ENCODE measurements around the gene MTMR11. TPM values are rescaled to one million over a fixed set of nuclear protein-coding genes. Genes with fewer than 3 reads are reported as not detected.

The MTMR11 gene
- total RNA-seq, 1 donor from 2014 or later, result 14.1 TPM

DNA sequence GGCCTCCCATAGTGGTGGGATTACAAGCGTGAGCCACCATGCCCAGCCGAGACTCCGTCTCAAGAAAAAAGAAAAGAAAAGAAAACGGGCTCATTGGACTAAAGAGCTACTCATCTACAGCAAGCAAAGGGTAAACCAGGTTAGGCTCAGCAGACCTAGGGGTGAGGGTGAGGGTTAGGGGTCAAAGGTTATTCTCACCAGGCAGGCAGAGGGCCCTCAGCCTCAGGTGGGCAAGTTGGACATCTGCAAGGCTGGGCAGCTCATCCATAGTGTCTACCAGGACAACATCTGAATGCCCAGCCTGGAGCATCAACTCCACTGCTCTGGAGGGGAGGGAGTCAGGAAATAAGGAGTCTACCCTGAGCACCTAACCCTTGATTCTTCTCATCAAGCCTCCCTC is 3.5 kb downstream of the MTMR11 start:
- TF ChIP-seq, protein P1, sequence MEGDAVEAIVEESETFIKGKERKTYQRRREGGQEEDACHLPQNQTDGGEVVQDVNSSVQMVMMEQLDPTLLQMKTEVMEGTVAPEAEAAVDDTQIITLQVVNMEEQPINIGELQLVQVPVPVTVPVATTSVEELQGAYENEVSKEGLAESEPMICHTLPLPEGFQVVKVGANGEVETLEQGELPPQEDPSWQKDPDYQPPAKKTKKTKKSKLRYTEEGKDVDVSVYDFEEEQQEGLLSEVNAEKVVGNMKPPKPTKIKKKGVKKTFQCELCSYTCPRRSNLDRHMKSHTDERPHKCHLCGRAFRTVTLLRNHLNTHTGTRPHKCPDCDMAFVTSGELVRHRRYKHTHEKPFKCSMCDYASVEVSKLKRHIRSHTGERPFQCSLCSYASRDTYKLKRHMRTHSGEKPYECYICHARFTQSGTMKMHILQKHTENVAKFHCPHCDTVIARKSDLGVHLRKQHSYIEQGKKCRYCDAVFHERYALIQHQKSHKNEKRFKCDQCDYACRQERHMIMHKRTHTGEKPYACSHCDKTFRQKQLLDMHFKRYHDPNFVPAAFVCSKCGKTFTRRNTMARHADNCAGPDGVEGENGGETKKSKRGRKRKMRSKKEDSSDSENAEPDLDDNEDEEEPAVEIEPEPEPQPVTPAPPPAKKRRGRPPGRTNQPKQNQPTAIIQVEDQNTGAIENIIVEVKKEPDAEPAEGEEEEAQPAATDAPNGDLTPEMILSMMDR (IDR thresholded peaks at IDR 0.05; ENCODE audit: insufficient read depth, low read length, poor library complexity, severe bottlenecking), result no peak
- no peak overlapping the region for H3K4me3 ChIP-seq (ENCODE audit: low read depth, low read length)
- H3K27me3 ChIP-seq (ENCODE audit: control insufficient read depth, insufficient read depth, low read length), result no peaks in the 10 kb centered on the region
- peaks cover 1% of the 10 kb centered on the region for H3K36me3 ChIP-seq (ENCODE audit: control insufficient read depth, insufficient read depth, low read length)
- DNase-seq (ENCODE audit: low read depth), result no peak

DNA sequence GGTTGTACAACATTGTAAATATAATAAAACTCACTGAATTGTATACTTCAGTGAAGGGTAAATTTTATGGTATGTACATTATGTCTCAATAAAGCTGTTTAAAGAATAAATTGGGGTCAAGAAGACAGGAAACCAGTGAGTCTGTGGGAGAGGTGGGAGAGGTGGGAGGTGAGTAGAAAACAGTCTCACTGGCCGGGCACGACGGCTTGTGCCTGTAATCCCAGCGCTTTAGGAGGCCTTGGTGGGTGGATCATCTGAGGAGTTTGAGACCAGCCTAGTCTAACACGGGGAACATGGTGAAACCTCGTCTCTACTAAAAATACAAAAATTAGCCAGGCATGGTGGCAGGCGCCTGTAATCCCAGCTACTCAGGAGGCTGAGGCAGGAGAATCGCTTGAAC is 4.2 kb downstream of the MTMR11 start:
- H3K4me3 ChIP-seq (ENCODE audit: low read depth, low read length), result no peak overlapping the region
- no peaks in the 10 kb centered on the region for H3K27me3 ChIP-seq (ENCODE audit: control insufficient read depth, insufficient read depth, low read length)
- H3K36me3 ChIP-seq (ENCODE audit: control insufficient read depth, insufficient read depth, low read length), result peaks cover 1% of the 10 kb centered on the region
- no peak for DNase-seq (ENCODE audit: low read depth)
- TF ChIP-seq, protein P1 (IDR thresholded peaks at IDR 0.05; ENCODE audit: insufficient read depth, low read length, poor library complexity, severe bottlenecking), result no peak

DNA sequence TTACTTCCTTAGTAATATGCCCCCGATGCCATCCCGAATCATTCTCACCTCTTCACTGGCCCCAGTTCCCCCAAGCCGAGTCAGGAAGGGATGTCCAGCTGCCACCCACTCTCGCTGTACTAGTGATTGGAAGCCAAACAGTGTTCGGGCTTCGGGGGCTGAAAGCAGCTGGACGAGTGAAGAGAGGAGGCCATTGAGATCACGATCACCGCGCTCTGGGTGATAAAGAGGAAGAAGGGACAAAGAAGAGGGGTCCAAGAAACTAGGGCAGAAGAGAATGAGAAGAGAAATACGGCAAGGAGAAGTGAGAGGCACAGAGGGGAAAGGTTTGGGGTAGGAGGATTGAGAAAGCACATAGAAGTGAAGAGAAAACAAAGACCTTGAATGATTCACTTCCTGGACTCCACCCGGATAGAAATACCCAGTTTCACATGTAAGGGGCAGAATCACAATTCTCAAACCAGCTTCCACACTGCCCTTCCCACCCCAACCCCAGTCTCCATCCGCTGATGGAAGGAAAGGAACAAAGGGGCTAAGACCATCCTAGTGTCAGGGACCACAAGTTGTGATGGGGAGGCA is 5.4 kb downstream of the MTMR11 start:
- no peak for DNase-seq (ENCODE audit: low read depth)
- TF ChIP-seq, protein P1 (IDR thresholded peaks at IDR 0.05; ENCODE audit: insufficient read depth, low read length, poor library complexity, severe bottlenecking), result no peak
- Histone ChIP-seq H3K27me3 (ENCODE audit: control insufficient read depth, insufficient read depth, low read length) (no peaks in the 10 kb centered on the region), H3K4me3 (ENCODE audit: low read depth, low read length) (no peak overlapping the region), H3K36me3 (ENCODE audit: control insufficient read depth, insufficient read depth, low read length) (peaks cover 1% of the 10 kb centered on the region)

DNA sequence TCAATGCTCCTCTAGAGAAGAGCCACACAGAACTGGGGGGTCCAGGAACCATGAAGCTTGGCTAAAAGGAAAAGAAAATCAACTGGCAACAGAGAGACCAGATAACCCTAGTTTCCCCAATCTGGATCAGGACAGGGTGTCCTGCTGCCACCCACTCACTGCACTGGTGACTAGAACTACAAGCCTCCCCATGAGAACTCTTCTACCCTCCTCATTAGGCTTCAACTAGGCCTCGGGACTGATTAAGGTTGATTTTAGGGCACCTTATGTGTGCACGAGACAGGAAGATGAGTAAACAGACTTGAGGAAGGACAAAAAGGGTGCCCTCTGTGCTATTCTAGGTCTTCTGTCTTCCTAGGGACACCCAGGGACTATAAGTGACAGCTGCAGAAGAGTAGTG is 6.8 kb downstream of the MTMR11 start:
- TF ChIP-seq, protein P1 (IDR thresholded peaks at IDR 0.05; ENCODE audit: insufficient read depth, low read length, poor library complexity, severe bottlenecking), result no peak

DNA sequence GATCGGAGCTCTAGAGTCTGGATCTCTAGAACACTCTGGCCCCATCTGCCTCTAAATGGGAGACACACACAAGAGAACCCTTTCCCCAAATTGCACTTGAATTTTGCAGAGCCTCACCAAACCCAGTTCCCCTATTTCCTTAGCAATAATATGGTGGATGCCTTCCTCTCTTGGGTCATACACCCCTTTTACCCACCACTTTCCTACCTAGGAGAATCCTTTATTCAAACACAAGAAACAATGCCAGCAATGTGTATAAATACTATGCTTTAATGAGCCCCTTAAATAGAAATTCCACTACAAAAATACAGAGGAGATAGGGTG is 8.3 kb downstream of the MTMR11 start:
- no peak for DNase-seq (ENCODE audit: low read depth)
- TF ChIP-seq, protein P1 (IDR thresholded peaks at IDR 0.05; ENCODE audit: insufficient read depth, low read length, poor library complexity, severe bottlenecking), result no peak
- no peaks in the 10 kb centered on the region for H3K27me3 ChIP-seq (ENCODE audit: control insufficient read depth, insufficient read depth, low read length)
- peak overlapping the region; percentile 88 for H3K4me3 ChIP-seq (ENCODE audit: low read depth, low read length)
- peaks cover under 1% of the 10 kb centered on the region for H3K36me3 ChIP-seq (ENCODE audit: control insufficient read depth, insufficient read depth, low read length)

More for the DNA sequence above, 6.8 kb downstream of the MTMR11 start:
- DNase-seq (ENCODE audit: low read depth), result no peak
- peaks cover 1% of the 10 kb centered on the region for H3K36me3 ChIP-seq (ENCODE audit: control insufficient read depth, insufficient read depth, low read length)
- no peaks in the 10 kb centered on the region for H3K27me3 ChIP-seq (ENCODE audit: control insufficient read depth, insufficient read depth, low read length)
- no peak overlapping the region for H3K4me3 ChIP-seq (ENCODE audit: low read depth, low read length)
